ENCODE data around the gene RLBP1.

DNA sequence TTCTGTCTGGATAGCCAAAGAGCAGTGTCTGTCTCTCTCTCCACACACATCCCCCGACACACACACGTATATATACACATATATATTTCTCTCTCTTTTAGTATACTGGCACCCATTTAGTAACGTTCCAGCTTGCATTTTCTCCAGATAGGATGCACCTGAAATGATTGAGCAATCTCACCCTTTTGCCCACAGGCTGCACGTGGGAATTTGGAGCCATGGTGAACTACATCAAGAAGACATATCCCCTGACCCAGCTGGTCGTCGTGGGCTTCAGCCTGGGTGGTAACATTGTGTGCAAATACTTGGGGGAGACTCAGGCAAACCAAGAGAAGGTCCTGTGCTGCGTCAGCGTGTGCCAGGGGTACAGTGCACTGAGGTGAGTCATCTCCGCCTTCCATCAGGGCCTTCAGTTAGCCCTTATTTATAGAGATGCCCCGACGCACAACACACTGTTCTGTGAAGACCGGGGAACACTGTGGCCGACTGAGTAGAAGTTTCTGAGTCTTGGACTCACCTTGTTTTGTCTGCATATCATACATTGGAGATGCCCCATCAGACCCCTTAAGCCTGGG, 45.7 kb downstream of the RLBP1 start:
- TF ChIP-seq, protein P1, sequence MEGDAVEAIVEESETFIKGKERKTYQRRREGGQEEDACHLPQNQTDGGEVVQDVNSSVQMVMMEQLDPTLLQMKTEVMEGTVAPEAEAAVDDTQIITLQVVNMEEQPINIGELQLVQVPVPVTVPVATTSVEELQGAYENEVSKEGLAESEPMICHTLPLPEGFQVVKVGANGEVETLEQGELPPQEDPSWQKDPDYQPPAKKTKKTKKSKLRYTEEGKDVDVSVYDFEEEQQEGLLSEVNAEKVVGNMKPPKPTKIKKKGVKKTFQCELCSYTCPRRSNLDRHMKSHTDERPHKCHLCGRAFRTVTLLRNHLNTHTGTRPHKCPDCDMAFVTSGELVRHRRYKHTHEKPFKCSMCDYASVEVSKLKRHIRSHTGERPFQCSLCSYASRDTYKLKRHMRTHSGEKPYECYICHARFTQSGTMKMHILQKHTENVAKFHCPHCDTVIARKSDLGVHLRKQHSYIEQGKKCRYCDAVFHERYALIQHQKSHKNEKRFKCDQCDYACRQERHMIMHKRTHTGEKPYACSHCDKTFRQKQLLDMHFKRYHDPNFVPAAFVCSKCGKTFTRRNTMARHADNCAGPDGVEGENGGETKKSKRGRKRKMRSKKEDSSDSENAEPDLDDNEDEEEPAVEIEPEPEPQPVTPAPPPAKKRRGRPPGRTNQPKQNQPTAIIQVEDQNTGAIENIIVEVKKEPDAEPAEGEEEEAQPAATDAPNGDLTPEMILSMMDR (IDR thresholded peaks at IDR 0.05), result no peak
- no peak for TF ChIP-seq POLR2AphosphoS5 (IDR thresholded peaks at IDR 0.05)

Data from esophagus muscularis mucosa (tissue), 3 donors.